ENCODE data around the gene RAI1. TPM values are rescaled to one million over a fixed set of nuclear protein-coding genes. Genes with fewer than 3 reads are reported as not detected.
A peak's percentile ranks its signal among the peaks of the same experiment; 100 is the strongest.

Gene RAI1
- polyA plus RNA-seq, 1 donor, result 17.8 TPM

DNA sequence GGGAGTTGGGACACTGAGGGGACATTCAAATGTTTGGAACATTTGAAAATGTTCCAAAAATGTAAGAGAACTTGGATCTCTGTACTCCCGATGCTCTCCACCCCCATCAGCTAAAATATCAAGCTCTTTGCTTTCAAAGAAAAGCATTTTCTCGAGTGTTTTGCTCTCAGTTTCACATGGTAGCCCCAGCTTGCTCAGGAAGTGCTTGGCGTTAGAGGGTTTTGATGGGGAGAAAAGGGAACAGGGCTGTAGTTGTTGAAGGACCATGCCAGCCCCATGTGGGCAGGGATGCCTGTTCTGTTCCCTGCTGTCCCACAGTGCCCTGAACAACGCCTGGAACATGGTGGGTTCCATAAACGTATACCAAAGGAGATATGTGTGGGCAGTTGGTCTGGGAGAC lies 37.0 kb downstream of the RAI1 start:
- DNase-seq (ENCODE audit: low read depth), result no peak

DNA sequence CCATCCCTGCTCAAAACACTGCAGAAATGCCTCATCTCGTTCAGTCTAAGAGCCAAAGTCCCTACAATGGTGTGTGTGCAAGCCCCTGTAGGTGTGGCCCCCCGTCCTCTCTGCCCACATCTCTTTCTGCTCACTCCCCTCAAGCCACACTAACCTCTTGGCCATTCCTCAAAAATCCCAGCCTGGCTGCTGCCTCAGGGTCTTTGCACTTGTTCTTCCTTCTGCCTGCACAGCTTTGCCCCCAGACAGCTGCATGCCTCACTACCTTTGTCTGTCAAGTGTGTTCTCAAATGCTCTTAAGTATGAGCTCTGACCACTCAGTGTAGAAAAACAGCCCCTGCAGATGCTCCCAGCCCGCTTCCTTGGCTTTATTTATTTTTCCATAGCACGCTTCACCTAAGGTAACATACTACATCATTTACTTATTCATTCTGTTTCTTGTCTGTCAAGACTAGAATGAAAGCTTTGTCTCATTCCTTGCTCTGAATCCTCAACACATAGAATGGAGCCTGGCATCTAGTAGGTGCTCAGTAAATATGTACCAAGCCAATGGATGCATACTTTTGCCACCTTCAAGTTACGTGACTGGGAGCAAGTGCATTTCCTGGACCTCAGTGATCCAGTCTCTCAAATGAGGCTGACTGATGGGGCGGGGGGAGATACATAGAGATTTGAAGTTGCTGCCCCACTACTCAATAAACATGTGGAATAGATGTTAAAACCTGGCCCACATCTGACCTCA lies 38.1 kb downstream of the RAI1 start:
- DNase-seq (ENCODE audit: low read depth), result no peak

DNA sequence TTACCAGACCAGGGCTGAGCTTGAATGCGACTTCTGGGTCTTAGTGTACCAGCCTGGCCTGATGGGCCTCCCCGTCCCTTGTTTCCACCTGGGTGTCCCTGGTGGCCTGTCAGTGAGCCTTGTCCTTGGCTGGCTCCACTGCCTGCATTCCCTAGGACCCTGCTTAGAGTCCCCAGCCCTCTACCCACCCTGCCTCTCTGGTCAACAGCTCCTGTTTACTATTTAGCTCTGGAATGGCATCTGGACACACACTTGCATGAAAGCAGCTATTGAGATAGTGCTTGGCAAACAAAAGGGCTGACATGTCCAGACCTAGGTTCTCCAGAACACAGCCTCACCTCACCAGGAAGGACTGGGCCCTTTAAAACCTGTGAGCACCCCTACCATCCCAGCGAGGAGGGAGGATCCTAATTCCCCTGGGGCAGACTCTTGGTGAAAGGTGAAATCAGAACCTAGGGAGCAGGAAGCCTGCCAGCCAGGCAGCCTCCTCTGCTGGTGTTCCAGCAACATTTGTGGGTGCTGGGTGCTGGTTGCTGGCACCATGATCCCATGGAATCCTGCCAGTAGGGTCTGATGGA lies 38.8 kb downstream of the RAI1 start:
- no peak for DNase-seq (ENCODE audit: low read depth)

DNA sequence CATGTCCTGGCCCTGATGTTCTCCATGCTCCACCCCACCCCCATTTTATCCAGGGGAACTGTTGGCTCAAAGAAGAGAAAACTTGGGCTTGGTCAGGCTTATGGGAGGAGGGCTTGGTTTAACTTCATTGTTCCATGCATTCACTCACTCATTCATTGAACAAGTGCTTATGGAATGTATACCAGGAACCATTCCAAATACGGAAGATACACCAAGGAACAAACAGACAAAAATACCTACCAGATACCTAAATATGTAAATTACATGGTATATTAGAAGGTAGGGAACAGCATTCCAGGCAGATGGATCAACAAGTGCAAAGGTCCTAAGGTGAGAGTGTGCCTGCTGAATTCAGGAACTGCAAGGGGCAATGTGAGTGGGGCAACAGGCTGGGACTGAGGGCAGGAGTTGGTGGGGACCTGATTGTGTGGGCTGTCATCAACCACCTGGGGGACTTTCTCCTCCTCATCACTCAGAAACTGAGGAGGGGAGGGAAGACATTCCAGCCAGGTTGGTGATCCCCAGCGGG lies 39.9 kb downstream of the RAI1 start:
- DNase-seq (ENCODE audit: low read depth), result no peak

DNA sequence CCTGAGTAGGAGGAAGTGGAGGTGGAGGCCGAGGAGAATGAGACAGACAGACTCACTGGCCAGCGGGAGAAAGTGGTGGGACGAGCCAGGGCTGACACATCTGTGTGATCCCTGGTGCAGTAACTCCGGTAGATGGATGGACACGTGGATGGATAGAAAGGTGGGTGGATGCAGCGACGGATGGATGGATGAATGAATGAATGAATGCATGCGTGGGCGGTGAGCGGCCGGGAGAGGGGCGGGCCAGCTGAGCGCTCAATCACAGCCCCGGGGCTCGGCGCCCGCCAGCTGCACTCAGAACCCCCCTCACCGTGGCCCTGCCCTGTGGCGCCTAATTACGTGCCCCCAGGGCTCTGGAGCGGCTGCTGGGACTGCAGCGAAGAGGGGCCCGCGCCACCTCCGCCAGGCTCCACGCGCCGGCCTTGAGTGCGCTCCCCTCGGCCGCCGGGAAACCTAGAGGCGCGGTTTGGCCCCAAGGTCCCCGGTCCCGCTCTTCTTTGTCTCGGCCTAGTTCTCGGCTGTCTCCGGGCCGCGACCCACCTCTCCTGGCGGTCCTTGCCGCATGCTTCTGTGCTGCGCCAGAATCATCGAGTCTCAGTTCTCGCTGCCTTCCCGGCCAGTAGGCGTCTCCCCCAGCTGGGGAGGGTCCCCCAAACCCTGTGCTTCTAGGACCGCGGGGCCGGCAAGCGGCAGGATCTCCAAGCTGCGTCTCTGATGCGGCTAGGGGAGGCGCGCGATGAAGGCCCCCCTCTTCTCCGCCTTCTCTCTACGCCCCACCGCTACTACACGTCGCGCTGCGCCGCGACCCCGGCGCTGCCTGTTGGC lies 41.0 kb downstream of the RAI1 start:
- no peak for DNase-seq (ENCODE audit: low read depth)

DNA sequence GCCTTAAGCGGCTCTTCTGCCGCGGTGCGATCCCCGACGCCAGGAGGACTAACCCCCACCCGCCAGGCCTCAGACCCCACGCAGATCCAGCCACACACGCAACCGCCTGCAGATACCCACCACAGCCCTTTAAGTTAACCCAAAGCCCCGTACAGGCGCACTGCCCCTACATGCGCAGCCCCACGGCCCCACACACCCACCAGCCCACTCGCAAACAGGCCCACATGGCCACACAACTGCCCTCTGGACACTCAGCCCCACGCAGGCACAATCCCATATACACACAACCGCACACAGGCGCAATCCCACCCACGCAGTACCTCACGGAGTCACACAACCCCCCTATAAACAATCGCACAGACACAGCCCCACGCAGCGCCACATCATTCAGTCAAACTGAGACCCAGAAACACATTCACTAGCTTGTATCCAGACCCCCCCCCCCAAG lies 41.7 kb downstream of the RAI1 start:
- no peak for DNase-seq (ENCODE audit: low read depth)

DNA sequence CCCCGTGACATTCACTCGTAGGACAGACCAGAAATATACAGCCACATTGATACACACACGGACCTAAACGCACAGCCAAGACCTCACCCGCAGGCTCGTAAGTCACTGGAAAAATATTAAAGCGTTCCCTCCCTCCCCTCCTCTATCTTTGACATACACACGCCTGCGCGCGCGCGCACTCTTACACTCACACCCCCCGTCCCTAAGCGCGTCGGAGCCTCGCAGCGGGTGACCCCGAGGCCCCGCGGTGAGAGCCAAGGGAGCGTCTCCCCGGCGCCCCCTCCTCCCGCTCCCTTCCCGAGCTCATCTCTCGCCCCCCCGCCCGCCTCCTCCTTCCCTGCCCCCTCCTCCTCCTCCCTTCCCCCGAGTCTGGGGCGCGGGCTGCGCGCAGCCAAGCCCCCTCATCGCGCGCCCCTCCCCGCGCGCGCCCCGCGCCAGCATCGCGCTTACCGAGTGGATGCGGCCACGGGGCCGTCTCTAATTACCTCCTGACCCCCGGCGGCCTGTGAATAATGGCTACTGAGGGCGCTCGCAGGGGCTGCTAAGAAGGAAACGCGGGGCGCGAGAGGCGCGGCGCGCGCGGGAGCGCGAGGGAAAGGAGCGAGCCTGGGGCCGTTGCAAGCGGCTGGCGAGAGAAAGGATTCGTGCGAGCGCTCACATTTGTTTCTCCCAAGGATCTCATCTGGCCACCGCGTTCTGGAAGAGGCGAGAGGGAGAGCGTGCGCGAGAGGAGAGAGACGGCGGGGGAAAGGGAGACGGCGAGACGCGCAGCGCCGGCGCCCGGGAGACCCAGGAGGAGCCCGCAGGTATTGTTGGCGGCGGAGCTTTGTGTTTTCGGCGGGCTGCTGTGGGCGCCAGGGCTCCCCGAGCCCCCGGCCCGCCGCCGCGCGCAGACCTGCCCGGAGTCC lies 42.4 kb downstream of the RAI1 start:
- peak; percentile 72 for DNase-seq (ENCODE audit: low read depth)

DNA sequence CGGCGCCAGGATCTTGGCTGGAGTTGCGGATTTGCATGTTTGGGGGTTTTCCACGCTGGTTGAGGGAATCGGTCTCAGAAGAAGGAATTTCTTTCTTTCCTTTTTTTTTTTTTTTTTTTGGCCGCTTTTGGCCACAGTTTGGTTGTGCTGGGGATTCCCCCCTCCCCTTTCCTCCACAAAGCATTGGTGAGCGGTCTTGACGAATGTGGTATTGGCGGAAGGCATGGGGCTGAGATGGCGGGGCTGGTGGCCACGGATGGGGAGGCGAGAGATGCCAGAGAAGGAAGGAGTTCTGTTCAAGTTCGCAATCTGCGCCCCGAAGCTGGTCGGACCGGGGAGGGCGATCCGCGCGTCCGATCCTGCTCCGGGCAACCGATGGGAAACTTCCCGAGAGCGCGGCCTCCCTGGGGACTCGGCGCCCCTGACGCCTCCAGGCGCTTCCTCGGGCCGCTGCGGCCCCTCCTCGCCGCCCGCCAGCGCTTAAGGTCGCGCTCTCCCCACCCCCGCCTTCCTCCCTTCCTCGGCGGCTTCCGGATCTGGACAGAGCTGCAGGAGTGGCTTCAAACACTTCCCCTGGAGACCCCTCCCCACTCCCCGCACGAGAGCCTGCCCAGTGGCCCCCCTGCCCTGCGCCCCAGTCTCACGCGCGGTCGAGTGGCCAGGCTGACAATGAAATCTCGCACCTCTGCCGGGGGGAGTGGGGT lies 43.2 kb downstream of the RAI1 start:
- DNase-seq (ENCODE audit: low read depth), result no peak

DNA sequence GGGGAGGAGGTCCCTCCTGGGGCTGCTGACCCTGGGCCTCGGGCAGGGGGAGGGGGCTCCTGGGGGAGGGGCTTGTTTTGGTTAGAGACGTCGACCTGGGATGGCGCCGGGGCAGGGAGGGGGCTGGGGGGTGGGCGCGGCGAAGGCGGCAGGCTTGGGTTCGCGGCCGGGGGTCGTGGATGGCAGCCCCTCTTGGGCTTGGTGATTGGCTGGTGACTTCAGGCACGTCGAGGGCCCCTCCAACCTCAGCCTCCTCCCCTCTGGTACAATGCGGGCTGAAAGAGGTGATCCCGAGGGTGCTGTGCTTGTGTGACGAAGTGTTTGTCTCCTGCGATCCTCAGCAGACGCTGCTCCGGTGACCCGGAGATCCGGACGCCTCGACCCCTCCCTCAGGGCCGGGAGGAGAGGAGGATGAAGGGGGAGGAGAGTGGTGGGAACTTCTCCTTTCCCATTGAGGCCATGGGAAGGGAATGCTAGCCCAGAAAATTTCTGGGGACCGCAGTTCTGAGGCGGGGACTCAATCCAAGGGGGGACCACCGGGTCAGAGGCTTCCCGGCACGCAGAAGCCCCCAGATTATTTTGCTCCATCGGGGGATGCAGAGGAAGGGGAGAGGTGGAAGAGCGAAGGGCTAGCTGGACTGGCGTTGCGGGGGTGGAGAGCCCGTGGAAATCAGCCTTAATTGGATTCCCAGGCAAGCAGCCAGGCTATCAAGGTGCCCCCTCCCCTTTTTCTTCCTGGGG lies 43.9 kb downstream of the RAI1 start:
- no peak for DNase-seq (ENCODE audit: low read depth)

DNA sequence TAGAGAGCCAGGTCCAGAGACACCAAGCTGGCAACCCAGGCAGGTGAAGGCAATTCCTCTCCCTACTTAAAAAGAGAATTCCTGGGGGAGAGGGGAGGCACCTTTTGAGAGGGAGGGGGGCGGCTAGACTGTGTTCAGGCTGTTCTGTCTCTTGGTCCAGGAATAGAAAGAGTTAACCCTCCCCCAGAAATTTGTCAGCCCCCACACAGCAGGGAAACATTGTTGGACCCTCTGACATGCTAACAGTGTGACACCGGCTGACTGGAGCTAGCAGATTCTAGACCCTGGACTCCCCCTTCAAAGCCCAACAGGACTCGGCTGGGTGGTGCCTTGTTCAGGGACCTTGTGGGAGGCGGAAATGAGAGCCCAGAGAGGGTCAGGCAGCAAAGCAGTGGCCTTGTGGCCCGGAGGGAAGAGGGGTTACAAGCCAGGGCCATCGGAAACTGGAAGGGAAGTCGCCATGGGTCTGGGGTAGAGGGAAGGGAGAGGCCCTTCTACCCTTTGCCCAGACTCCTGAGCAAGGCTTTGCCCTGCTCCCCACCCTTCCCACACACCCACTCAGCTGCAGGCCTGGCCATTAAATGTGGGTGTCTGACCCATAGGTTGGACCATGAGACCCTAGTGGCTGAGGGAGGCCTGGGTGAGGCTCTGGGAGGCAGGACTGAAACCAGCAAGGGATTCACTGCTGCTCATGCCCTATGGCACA lies 44.6 kb downstream of the RAI1 start:
- DNase-seq (ENCODE audit: low read depth), result no peak

DNA sequence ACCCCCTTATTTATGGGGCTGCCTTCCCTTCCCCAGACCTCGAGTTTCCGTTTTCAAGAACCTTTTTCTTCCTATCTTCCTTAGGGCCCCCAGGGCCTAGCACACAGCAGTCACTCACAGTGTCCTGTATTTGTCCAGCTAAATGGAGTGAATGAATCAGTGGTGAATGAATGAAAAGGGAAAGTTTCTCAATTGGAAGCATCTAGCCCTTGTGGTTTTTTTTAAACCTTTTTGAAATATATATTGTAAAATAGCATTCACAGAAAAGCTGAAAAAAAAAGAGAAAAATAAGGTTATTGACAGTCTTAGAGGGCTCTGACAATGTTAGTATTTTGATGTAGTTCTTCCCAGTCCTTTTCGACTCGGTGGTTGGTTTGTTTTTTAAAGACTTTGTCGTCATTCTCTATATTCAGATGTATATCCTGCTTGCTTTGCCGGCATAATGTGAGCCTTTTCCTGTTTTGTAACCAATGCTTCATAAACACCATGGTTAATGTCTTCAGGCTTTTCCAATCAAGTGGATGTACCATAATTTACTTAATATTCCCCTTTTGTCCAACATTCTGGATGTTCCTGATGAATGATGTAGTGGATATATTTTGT lies 45.3 kb downstream of the RAI1 start:
- no peak for DNase-seq (ENCODE audit: low read depth)

DNA sequence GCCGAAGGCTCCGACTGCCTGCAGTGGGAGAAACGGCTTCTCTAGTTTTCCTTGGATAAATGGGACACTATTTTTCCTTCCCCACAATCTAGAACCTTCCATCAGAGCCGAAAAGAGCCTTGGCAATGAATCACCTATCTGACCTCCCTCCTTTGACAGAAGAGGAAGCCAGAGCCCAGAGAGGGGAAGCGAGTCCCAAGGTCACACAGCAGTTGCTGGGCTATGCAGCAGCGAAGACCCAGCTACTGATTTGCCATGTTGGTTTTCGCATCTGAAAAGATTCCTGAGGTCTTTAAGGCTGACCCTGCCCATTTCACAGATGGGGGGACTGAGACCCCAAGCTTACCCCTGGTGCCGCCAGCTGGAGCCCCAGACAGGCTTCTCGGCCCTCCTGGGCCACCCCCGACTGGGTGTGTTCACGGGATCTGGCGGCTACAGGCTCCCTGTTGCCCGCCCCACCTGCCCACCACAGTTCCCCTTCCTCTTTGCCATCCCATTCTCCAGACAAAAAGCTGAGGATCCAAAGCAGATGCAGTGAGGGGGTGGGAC lies 45.9 kb downstream of the RAI1 start:
- DNase-seq (ENCODE audit: low read depth), result no peak

DNA sequence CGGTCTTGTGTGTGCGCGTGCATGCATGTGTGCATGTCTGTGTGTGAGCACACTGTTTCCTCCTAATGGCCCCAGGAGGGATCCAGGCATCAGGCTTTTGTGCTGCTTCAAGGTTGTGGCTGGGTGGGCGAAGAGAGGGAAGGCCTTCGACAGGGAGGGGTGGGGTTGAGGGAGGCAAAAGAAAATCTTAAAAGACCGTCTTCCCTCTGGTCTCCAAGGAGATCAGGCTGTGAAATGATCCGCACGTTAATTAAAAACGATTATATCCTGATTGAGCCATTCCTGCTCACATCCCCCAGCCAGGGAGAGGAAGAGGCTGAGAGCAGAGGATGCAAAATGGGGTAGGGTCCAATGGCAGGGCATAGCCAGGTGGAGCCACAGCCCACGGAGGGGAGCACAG lies 46.9 kb downstream of the RAI1 start:
- DNase-seq (ENCODE audit: low read depth), result no peak

DNA sequence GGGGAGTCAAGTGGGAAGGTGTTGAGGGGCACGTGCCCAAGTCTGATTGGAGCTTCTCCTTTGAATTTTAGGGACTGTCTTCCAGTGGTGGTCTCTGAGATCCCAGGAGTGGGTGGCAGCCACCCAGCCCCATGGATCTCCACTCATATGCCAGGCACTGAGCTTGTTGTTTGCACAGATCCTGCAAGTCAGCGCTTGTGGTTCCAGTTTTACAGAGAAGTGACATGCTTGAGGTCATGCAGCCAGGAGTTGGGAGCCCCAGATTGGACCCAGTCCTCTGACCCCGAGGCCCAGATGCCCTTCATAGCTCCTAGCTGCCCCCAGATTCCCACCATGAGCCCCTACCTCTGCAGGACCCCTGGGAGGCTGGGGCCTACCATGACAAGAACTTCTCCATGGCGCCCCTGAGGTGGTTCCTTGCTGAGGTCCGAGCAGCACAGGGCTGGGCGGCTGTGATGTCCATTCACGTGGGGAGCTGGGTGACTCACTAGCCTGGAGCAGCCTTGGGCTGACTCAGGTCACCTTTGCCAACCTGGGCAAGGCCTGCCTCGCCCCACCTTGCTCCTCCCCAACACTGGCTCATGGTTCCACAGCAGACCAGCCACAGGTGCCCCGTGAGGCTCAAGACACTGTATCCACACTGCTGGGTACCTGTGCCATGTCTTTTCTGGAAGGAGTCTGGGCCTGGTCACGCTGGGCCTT lies 47.4 kb downstream of the RAI1 start:
- DNase-seq (ENCODE audit: low read depth), result no peak

DNA sequence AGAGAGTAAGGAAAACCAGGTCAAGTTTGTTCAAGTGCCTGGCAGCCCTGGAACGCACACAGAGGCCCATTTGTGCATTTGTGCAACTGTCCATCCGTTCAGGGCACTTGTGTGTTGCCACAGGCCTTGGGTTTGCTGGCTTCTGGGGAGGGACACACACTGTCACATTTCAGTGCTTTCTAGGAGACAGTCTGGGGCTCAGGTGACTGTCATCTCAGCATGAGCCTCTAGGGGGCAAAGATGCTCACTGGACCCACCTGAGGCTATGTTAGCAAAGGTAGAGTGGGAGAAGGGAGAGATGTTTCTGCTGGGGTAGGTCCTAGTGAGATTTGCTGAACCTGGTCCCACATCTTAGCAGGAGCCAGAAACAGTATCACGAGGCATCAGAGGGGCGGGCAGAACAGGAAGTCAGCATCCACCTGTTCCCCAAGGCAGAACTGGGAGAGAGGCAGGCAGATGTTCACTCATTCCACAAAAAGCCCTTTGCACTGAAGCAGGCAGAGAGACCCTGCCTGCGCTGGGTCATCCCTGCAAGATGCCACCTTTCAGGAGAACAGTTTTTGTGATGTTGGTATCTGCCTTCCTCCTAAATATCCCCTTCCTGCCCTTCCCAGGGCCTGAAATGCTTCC lies 48.5 kb downstream of the RAI1 start:
- DNase-seq (ENCODE audit: low read depth), result no peak

DNA sequence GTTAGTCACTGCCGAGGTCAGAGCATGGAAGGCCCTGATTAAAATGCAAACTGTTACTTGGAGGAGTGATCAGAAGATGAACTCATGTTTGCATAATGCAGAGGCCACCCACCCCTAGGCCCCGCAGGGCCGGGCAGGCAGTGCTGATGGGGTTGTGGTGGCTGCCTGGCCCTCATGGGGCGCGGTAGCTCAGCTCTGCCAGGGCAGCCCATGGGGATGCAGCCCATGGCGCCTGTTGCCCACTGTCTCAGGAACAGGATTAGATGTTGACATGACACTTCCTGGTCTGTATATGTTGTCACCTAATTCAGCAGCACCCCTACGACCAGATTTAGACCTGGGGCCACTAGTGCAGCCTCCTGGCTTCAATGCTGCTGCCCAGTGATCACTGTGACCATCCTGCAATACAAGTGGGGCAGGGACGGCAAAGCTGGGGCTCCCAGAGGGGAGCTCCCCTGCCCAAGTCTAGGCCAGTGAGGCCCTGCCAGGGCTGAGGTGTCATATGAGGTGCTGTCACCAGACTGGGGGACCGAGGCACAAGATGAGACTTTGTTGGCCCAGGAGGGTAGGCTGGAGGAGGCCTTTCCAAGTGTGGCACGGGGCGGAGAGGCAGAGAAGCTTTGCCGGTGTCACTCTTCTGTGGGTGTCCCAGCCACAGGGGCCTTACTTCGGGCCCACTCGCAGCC lies 49.1 kb downstream of the RAI1 start:
- DNase-seq (ENCODE audit: low read depth), result no peak

DNA sequence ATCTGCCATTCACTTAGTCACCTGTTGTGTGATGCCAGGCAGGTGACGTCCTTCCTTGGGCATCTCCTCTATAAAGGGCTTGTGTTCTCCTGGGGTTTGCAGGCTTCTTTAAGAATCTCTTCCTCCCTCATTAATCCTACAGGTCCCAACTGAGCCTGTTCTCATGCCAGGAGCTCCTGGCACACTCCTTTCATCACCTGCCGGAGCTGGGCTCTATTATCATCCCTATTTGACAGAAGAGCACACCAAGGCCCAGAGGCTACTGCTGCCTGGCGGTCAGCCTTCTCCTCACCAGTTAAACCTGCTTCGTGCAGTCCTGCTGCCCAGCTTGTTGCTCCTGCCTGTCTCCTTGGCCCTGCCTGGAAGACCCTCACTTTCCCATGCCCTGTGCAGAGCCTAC lies 51.2 kb downstream of the RAI1 start:
- no peak for DNase-seq (ENCODE audit: low read depth)
